Keratinocyte (primary cell): ENCODE measurements around the gene SRP54. TPM values are rescaled to one million over a fixed set of nuclear protein-coding genes. Genes with fewer than 3 reads are reported as not detected.

Experiments used
- DNase-seq: peaks from one replicate; pipeline ENCODE4 v3.0.0-alpha.2; 2011; ENCODE audit warnings: low read depth, missing footprints, low spot score
- FAIRE-seq: peaks from 2 replicates; lab custom pipeline; 2011; peaks lifted over from hg19 to GRCh38; lab: Jason Lieb, UNC
- H2AFZ ChIP-seq: 2 replicates; pipeline ENCODE4 v1.6.0; 2012; ENCODE audit warnings: low read length, control low read depth, inconsistent platforms; ENCODE audit not compliant: control insufficient read depth
- H3K27ac ChIP-seq: 2 replicates; pipeline ENCODE4 v1.5.1; 2011; ENCODE audit warnings: low read length; ENCODE audit not compliant: control insufficient read depth, insufficient read depth
- H3K27me3 ChIP-seq: 3 replicates; pipeline ENCODE4 v1.6.0; 2011; ENCODE audit warnings: low read length; ENCODE audit not compliant: control insufficient read depth, insufficient read depth; ENCODE audit errors: extremely low read depth
- H3K36me3 ChIP-seq, 2 experiments: 2 replicates in 1 of 2; 3 replicates in 1 of 2; pipeline ENCODE4 v1.5.1; 2011; ENCODE audit warnings: low read length in 2 of 2, mild to moderate bottlenecking in 1 of 2; ENCODE audit not compliant: control insufficient read depth in 2 of 2, insufficient read depth in 2 of 2; ENCODE audit errors: extremely low read depth in 1 of 2
- H3K4me1 ChIP-seq: 3 replicates; pipeline ENCODE4 v1.5.1; 2011; ENCODE audit warnings: low read length; ENCODE audit not compliant: control insufficient read depth, insufficient read depth; ENCODE audit errors: extremely low read depth
- H3K4me2 ChIP-seq: 3 replicates; pipeline ENCODE4 v1.6.0; 2011; ENCODE audit warnings: low read depth, low read length; ENCODE audit not compliant: control insufficient read depth, insufficient read depth; ENCODE audit errors: extremely low read depth
- H3K4me3 ChIP-seq, 3 experiments: fragments of 200-600 bp in 1 of 3; sonication (generic) in 1 of 3; 2 replicates in 2 of 3; 3 replicates in 1 of 3; pipeline ENCODE4 v1.5.1; 2011 to 2016; ENCODE audit warnings: low read length in 3 of 3, mild to moderate bottlenecking in 3 of 3, control low read depth in 2 of 3, inconsistent platforms in 1 of 3, low read depth in 1 of 3, mixed read lengths in 1 of 3, mixed run types in 1 of 3, moderate library complexity in 1 of 3; ENCODE audit not compliant: control insufficient read depth in 2 of 3, insufficient read depth in 2 of 3; ENCODE audit errors: extremely low read depth in 1 of 3
- H3K79me2 ChIP-seq: 2 replicates; pipeline ENCODE4 v1.6.0; 2012; ENCODE audit warnings: low read length; ENCODE audit not compliant: control insufficient read depth, insufficient read depth
- H3K9ac ChIP-seq: 3 replicates; pipeline ENCODE4 v1.6.0; 2011; ENCODE audit warnings: low read length; ENCODE audit not compliant: control insufficient read depth, insufficient read depth; ENCODE audit errors: extremely low read depth
- H3K9me1 ChIP-seq: 3 replicates; pipeline ENCODE4 v1.6.0; 2011; ENCODE audit warnings: low read length; ENCODE audit not compliant: control insufficient read depth, insufficient read depth; ENCODE audit errors: extremely low read depth
- H3K9me3 ChIP-seq: 2 replicates; pipeline ENCODE4 v1.5.1; 2012; ENCODE audit warnings: low read depth, low read length; ENCODE audit not compliant: control insufficient read depth
- H4K20me1 ChIP-seq: 3 replicates; pipeline ENCODE4 v1.6.0; 2011; ENCODE audit warnings: low read length; ENCODE audit not compliant: control insufficient read depth, insufficient read depth; ENCODE audit errors: extremely low read depth
- EZH2 ChIP-seq: IDR thresholded peaks from one replicate; pipeline ENCODE4 v1.6.1; 2012; ENCODE audit warnings: inconsistent platforms, mild to moderate bottlenecking, low read length, moderate library complexity
- dilution Hi-C: fragments of 300-500 bp; cut with MboI; formaldehyde crosslinking; loops from one replicate; pipeline ENCODE4 v1.7.0; 2020; ENCODE audit warnings: low sequenced_read_pairs; ENCODE audit not compliant: extremely low pct_ligation_motif_present
- polyA plus RNA-seq, 5 experiments: library from polyadenylated mRNA; depleted of rRNA in 3 of 5; stranded (reverse) in 3 of 5; stranded (forward) in 1 of 5; unstranded in 1 of 5; fragments of >200 nt; gene quantifications; 1 replicate in 1 of 5; 2 replicates in 3 of 5; 3 replicates in 1 of 5; pipeline versions ENCODE4 v1.2.1 to v1.2.3, GENCODE V29; 2011 to 2012; ENCODE audit warnings: missing spikeins in 2 of 5, low read depth in 1 of 5, low replicate concordance in 1 of 5
- TF ChIP-seq, protein P1 (sequence below), 3 experiments: IDR thresholded peaks in 1 of 3; conservative IDR thresholded peaks in 1 of 3; optimal IDR thresholded peaks in 1 of 3; 2 replicates in 2 of 3; 3 replicates in 1 of 3; pipeline versions ENCODE3 to v1.5.1; 2011; ENCODE audit warnings: low read length in 3 of 3, mild to moderate bottlenecking in 3 of 3, moderate library complexity in 2 of 3, control low read depth in 1 of 3, inconsistent platforms in 1 of 3; ENCODE audit not compliant: insufficient read depth in 2 of 3; ENCODE audit errors: extremely low read depth in 1 of 3

The SRP54 gene
- polyA plus RNA-seq, 1 donor (not counting 4 experiments of a cell fraction or from before 2014, with no cell fraction given): 41.6 TPM

DNA sequence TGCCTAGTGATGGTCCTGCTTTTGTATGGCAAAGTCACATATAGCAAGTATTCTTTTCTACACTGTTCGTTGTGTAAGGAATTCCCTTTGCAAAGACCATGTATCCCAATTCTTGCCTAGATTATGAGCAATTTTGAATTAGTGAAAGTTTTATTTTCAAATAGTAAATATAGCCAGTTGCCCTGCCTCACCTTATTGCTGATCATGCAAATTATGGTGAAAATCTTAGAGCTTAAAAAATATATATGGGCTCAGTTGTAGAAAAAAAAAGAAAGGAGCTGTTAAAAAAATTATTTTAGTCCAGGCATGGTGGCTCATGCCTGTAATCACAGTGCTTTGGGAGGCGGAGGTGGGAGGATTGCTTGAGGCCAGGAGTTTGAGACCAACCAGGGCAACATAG is 18.8 kb downstream of the SRP54 start:
- Histone ChIP-seq H3K36me3 (peaks cover 2 to 3% of the 10 kb centered on the region in 2 experiments), H3K9me1 (no peaks in the 10 kb centered on the region), H3K27me3 (no peaks in the 10 kb centered on the region), H4K20me1 (no peaks in the 10 kb centered on the region), H3K4me1 (no peaks in the 10 kb centered on the region), H3K9ac (no peak overlapping the region), H3K4me2 (no peak overlapping the region), H3K4me3 (no peak overlapping the region), H3K9me3 (no peaks in the 10 kb centered on the region), H3K79me2 (no peaks in the 10 kb centered on the region), H2AFZ (no peak overlapping the region), H3K27ac (no peak overlapping the region)
- FAIRE-seq (no peak), DNase-seq (no peak)
- dilution Hi-C loops: no loop called here
- TF ChIP-seq EZH2: no peak
- TF ChIP-seq, protein P1, sequence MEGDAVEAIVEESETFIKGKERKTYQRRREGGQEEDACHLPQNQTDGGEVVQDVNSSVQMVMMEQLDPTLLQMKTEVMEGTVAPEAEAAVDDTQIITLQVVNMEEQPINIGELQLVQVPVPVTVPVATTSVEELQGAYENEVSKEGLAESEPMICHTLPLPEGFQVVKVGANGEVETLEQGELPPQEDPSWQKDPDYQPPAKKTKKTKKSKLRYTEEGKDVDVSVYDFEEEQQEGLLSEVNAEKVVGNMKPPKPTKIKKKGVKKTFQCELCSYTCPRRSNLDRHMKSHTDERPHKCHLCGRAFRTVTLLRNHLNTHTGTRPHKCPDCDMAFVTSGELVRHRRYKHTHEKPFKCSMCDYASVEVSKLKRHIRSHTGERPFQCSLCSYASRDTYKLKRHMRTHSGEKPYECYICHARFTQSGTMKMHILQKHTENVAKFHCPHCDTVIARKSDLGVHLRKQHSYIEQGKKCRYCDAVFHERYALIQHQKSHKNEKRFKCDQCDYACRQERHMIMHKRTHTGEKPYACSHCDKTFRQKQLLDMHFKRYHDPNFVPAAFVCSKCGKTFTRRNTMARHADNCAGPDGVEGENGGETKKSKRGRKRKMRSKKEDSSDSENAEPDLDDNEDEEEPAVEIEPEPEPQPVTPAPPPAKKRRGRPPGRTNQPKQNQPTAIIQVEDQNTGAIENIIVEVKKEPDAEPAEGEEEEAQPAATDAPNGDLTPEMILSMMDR (optimal IDR thresholded peaks at IDR 0.05 in 1 of 3, IDR thresholded peaks at IDR 0.05 in 1 of 3, conservative IDR thresholded peaks at IDR 0.05 in 1 of 3; ENCODE audit: extremely low read depth in 1 of 3, insufficient read depth in 2 of 3, low read length in 3 of 3): no peak

DNA sequence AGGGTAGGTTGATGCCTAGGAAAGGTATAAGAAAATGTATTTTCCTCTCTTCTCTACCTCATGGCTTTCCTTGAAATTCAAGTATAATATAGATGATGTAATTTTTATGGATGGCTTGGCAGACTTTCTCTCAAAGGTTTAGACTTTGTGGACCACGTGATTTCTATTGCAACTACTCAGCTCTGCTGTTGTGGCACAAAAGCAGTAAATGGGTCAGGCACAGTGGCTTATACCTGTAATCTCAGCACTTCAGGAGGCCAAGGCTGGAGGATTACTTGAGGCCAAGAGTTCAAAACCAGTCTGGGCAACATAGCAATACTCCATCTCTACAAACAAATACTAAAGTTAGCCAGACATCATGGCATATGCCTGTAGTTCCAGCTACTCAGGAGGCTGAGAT is 22.0 kb downstream of the SRP54 start:
- Histone ChIP-seq H4K20me1 (no peaks in the 10 kb centered on the region), H3K4me1 (no peaks in the 10 kb centered on the region), H2AFZ (no peak overlapping the region), H3K4me3 (no peak overlapping the region), H3K27ac (no peak overlapping the region), H3K36me3 (peaks cover 2 to 3% of the 10 kb centered on the region in 2 experiments), H3K4me2 (no peak overlapping the region), H3K9me1 (no peaks in the 10 kb centered on the region), H3K9me3 (no peaks in the 10 kb centered on the region), H3K9ac (no peak overlapping the region), H3K27me3 (no peaks in the 10 kb centered on the region), H3K79me2 (no peaks in the 10 kb centered on the region)
- dilution Hi-C loops: no loop called here
- TF ChIP-seq, protein P1 (optimal IDR thresholded peaks at IDR 0.05 in 1 of 3, IDR thresholded peaks at IDR 0.05 in 1 of 3, conservative IDR thresholded peaks at IDR 0.05 in 1 of 3; ENCODE audit: extremely low read depth in 1 of 3, insufficient read depth in 2 of 3, low read length in 3 of 3): no peak
- no peak for TF ChIP-seq EZH2
- FAIRE-seq (peak; percentile 9), DNase-seq (no peak)
